ENCODE data around the gene DNASE1. TPM values are rescaled to one million over a fixed set of nuclear protein-coding genes. Genes with fewer than 3 reads are reported as not detected.

The DNASE1 gene
- total RNA-seq, 2 experiments from 2014 or later, result 39.7 to 44.2 TPM

- Mint-ChIP-seq H3K9me3 (no peaks in the 10 kb centered on the region), H3K27ac (no peak overlapping the region), H3K27me3 (no peaks in the 10 kb centered on the region), H3K4me1 (peaks cover 32% of the 10 kb centered on the region), H3K36me3 (ENCODE audit: low read depth) (peaks cover 8% of the 10 kb centered on the region), H3K4me3 (no peak overlapping the region)
- ChIA-PET CTCF (no interaction called here), POLR2A (no interaction called here)
- DNase-seq, result no peak
Measured at GRCh38 chr16:3623642-3624041, 30.8 kb upstream of the DNASE1 start.

GRCh38 chr16:3625331-3625730 lies 29.2 kb upstream of the DNASE1 start:
- Mint-ChIP-seq H3K36me3 (ENCODE audit: low read depth) (peaks cover 8% of the 10 kb centered on the region), H3K27ac (peak overlapping the region; percentile 80), H3K9me3 (no peaks in the 10 kb centered on the region), H3K4me1 (peaks cover 35% of the 10 kb centered on the region), H3K27me3 (no peaks in the 10 kb centered on the region), H3K4me3 (no peak overlapping the region)
- CTCF ChIA-PET, result no interaction called here
- DNase-seq, result no peak
- POLR2A ChIA-PET, result no interaction called here

DNA sequence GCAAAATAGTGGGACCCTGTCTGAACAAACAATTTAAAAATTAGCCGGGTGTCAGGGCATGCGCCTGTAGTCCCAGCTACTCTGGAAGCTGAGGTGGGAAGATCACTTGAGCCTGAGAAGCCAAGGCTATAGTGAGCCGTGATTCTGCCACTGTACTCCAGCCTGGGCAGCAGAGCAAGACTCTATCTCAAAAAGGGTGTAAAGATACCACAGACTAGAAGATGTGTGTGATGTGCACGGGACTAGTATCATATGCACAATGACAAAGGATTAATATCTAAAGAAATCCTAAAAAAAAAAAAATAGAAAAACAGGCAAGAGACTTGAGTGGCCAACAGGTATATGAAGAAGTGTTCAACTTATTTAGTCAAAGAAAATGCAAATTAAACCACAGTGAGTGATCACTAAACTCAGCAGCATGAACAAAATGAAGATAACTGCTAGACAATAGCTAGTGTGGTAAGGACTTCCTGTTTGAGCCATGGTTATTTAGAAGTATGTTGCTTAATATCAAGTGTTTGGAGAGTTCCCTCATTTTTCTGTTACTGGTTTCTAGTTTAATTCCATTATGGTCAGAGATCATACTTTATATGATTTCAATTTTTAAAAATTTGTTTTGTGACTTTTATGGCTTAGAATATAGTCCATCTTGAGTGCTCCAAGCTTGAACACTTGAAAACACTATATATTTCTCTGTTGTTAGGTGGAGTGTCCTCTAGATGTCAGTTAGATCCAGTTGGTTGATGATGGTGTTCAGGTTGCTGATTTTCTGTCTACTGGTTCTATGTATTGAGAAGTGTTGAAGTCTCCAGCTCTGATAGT lies 28.4 kb upstream of the DNASE1 start:
- peaks cover 33% of the 10 kb centered on the region for H3K4me1 Mint-ChIP-seq
- no peaks in the 10 kb centered on the region for H3K27me3 Mint-ChIP-seq
- ChIA-PET POLR2A (interaction anchor here (0.6 kb wide), 2 partner anchors 250 to 569 kb away, joined by 3 to 7 read pairs; no protein-coding TSS in a partner anchor), CTCF (interaction anchor here (0.6 to 1.3 kb wide), 8 partner anchors 11 to 626 kb away, joined by 3 to 4 read pairs (median 3); no protein-coding TSS in a partner anchor)
- H3K9me3 Mint-ChIP-seq, result no peaks in the 10 kb centered on the region
- H3K4me3 Mint-ChIP-seq, result peak overlapping the region; percentile 12
- peak overlapping the region; percentile 80 for H3K27ac Mint-ChIP-seq
- DNase-seq, result no peak
- peaks cover 7% of the 10 kb centered on the region for H3K36me3 Mint-ChIP-seq (ENCODE audit: low read depth)

GRCh38 chr16:3637371-3637923 lies 17.0 kb upstream of the DNASE1 start:
- ChIA-PET POLR2A (interaction anchor here (1.1 kb wide), 1 partner anchor 12 kb away, joined by 4 read pairs; no protein-coding TSS in a partner anchor), CTCF (interaction anchor here (0.7 to 1.1 kb wide), 4 partner anchors 9 to 112 kb away, joined by 3 read pairs; no protein-coding TSS in a partner anchor)
- Mint-ChIP-seq H3K36me3 (ENCODE audit: low read depth) (peaks cover 9% of the 10 kb centered on the region), H3K27me3 (no peaks in the 10 kb centered on the region), H3K27ac (peak overlapping the region; percentile 81), H3K4me1 (peaks cover 29% of the 10 kb centered on the region), H3K9me3 (no peaks in the 10 kb centered on the region), H3K4me3 (no peak overlapping the region)
- DNase-seq, result peak; percentile 57

DNA sequence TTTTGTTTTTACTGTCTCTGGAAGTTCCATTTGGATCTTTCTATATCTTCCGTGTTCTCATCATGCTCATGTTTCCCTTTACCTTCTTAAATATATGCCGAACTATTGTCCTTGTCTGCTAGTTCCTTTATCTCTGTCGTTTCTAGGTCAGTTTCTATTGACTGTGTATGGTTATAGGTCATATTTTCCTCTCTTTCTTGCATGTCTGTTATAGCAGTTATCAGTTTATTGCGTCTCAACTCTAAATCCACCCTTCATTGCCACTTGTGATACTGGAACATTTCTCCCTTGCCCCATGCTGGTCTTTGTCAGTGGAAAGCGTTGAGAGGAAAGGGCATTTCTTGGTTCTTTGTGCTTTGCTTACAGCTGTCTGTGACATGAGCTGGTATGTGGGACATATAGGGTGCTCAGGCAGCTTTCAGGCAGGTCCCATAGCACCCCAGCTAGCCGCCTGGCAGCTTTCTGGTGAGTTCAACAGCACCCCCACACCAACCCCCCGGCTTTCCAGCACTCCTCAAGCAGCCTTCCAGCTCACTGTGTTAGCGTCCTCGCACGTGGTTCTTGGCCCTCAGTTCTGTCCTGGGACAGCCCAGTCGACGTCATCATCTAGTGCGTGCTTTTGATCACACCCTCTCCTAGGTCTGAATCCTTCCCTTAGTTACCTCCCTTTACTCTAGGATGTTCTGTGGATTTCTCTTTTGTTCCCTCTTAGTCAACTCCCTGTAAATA lies 15.4 kb upstream of the DNASE1 start:
- ChIA-PET POLR2A (no interaction called here), CTCF (interaction anchor here (0.6 to 1.1 kb wide), 2 partner anchors 14 to 18 kb away, joined by 3 to 4 read pairs; no protein-coding TSS in a partner anchor)
- DNase-seq, result no peak
- Mint-ChIP-seq H3K4me3 (no peak overlapping the region), H3K27ac (no peak overlapping the region), H3K4me1 (peaks cover 29% of the 10 kb centered on the region), H3K27me3 (no peaks in the 10 kb centered on the region), H3K36me3 (ENCODE audit: low read depth) (peaks cover 9% of the 10 kb centered on the region), H3K9me3 (no peaks in the 10 kb centered on the region)

GRCh38 chr16:3640207-3640606 lies 14.3 kb upstream of the DNASE1 start:
- Mint-ChIP-seq H3K9me3 (no peaks in the 10 kb centered on the region), H3K4me3 (no peak overlapping the region), H3K36me3 (ENCODE audit: low read depth) (peaks cover 9% of the 10 kb centered on the region), H3K27me3 (no peaks in the 10 kb centered on the region), H3K27ac (peak overlapping the region; percentile 36), H3K4me1 (peaks cover 29% of the 10 kb centered on the region)
- ChIA-PET POLR2A (no interaction called here), CTCF (interaction anchor here (1.3 kb wide), 1 partner anchor 21 kb away, joined by 4 read pairs; no protein-coding TSS in a partner anchor)
- no peak for DNase-seq

DNA sequence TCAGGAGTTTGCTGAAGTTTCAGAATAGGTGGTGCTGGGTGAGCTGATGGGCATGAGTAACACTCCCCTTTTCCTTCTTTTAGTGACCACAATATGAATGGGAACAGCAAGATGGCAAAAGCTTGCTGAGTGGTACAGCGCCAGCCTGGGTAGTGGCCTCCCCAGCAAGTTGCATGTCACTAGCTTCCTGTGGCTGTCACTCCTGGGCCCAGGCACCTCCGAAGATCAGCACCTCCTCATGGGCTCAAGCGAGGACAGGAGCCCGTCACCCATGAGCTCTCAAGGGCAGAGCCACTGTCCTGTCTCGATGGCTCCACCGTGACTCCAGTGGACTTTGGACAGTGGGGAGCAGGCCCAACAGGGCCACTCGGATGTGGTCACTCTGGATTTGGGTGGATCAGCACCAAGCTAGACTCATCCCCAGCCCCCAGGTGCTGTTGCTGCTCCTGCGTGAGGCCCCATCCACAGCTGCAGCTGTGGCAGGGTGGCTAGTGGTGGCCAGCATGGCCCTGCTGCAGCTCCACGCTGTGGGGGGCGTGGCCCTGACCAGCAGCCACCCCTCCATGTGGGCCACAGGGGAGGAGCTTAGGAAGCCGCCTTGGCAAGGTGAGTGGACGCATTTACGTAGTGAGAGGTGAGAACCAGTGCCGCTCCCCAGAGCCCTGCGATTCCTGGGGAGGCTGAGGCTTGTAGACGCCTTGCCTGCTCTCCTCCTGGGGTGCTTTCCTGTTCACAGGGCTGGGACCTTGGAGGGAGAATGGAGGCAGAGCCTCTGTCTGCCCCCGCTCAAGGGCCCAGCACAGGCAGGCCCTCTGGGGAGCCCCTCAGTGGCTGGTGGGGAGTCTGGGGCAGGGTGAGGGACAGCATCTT lies 13.6 kb upstream of the DNASE1 start:
- H3K4me1 Mint-ChIP-seq, result peaks cover 27% of the 10 kb centered on the region
- no peak for DNase-seq
- CTCF ChIA-PET, result interaction anchor here (0.8 to 1.3 kb wide), 2 partner anchors 21 to 22 kb away, joined by 3 to 4 read pairs; no protein-coding TSS in a partner anchor
- H3K9me3 Mint-ChIP-seq, result no peaks in the 10 kb centered on the region
- peaks cover 10% of the 10 kb centered on the region for H3K36me3 Mint-ChIP-seq (ENCODE audit: low read depth)
- POLR2A ChIA-PET, result no interaction called here
- H3K27ac Mint-ChIP-seq, result no peak overlapping the region
- H3K27me3 Mint-ChIP-seq, result no peaks in the 10 kb centered on the region
- H3K4me3 Mint-ChIP-seq, result no peak overlapping the region

- Mint-ChIP-seq H3K27me3 (no peaks in the 10 kb centered on the region), H3K4me1 (peaks cover 23% of the 10 kb centered on the region), H3K36me3 (ENCODE audit: low read depth) (peaks cover 14% of the 10 kb centered on the region), H3K9me3 (no peaks in the 10 kb centered on the region), H3K27ac (peak overlapping the region; percentile 46), H3K4me3 (no peak overlapping the region)
- POLR2A ChIA-PET, result no interaction called here
- CTCF ChIA-PET, result no interaction called here
- no peak for DNase-seq
Measured at GRCh38 chr16:3641801-3642396, 12.6 kb upstream of the DNASE1 start.

DNA sequence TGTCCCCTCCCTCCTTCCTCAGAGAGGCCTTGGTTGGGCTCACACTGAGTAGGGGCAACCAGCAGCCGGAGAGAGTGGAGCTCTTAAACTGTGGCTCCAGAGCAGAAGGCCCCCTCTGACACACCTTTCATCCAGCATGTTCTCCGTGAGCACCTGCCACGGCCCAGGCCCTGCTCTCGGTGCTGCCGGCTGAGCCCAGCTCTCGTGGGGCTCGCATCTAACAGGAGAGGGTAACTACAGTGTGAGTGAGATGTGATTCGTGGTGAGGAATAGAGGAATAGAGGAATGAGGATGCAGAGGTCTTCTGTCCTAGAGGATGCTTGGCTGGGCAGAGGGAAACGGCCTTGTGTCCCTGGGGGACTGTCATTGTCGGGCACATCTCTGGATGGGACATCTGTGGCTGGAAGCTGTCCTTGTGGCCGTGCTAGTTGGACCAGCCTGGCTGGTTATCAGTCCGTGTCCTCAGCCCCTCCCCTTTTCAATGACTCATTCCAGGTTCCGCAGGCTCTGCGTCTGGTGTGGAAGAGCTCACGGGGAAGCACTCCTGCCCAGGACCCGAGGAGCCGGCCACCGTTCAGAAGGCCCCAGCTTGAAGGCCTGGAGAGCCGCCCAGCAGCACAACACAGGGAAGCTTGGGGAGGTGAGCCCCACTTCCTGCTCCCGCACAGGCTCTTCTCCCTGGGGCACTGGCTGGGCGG lies 11.9 kb upstream of the DNASE1 start:
- ChIA-PET CTCF (interaction anchor here (1.4 kb wide), 1 partner anchor 20 kb away, joined by 5 read pairs; no protein-coding TSS in a partner anchor), POLR2A (no interaction called here)
- peaks cover 17% of the 10 kb centered on the region for H3K4me1 Mint-ChIP-seq
- H3K27ac Mint-ChIP-seq, result peak overlapping the region; percentile 46
- H3K4me3 Mint-ChIP-seq, result no peak overlapping the region
- H3K36me3 Mint-ChIP-seq (ENCODE audit: low read depth), result peaks cover 14% of the 10 kb centered on the region
- H3K9me3 Mint-ChIP-seq, result no peaks in the 10 kb centered on the region
- DNase-seq, result no peak
- H3K27me3 Mint-ChIP-seq, result no peaks in the 10 kb centered on the region

GRCh38 chr16:3643095-3643730 lies 11.3 kb upstream of the DNASE1 start:
- CTCF ChIA-PET, result interaction anchor here (1.4 kb wide), 1 partner anchor 19 kb away, joined by 5 read pairs; no protein-coding TSS in a partner anchor
- no peaks in the 10 kb centered on the region for H3K27me3 Mint-ChIP-seq
- H3K9me3 Mint-ChIP-seq, result no peaks in the 10 kb centered on the region
- no peak overlapping the region for H3K4me3 Mint-ChIP-seq
- peaks cover 11% of the 10 kb centered on the region for H3K4me1 Mint-ChIP-seq
- no peak overlapping the region for H3K27ac Mint-ChIP-seq
- POLR2A ChIA-PET, result no interaction called here
- no peak for DNase-seq
- H3K36me3 Mint-ChIP-seq (ENCODE audit: low read depth), result peaks cover 9% of the 10 kb centered on the region

DNA sequence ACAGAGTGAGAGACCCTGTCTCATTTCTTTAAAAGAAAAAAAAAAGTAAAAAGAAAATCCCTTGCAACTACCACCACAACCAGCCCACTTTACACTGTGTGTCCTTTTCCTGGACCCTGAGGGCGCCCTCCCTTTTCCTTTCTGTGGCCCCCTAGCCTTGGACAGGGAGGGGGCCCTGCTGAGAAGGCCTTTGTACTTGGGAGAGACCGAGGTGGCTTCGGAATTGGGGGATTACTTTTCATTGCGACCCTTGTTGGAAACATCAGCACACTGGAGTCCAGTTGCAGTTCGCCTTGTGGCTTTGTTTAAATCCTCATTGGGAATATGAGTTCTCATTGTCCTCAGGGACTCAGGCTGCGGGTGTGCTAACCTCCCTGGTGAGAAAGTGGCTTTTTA lies 9.4 kb upstream of the DNASE1 start:
- H3K27me3 Mint-ChIP-seq, result no peaks in the 10 kb centered on the region

More for the DNA sequence above, 9.4 kb upstream of the DNASE1 start:
- Mint-ChIP-seq H3K9me3 (no peaks in the 10 kb centered on the region), H3K36me3 (ENCODE audit: low read depth) (peaks cover 7% of the 10 kb centered on the region), H3K4me1 (peaks cover 5% of the 10 kb centered on the region), H3K4me3 (no peak overlapping the region), H3K27ac (peak overlapping the region; percentile 2)
- no peak for DNase-seq
- ChIA-PET POLR2A (no interaction called here), CTCF (no interaction called here)
